Natural killer cell treated with Interleukin-12 subunit alpha and Interleukin-12 subunit beta and Interleukin-15 and Interleukin-18, amount 100 ng/mL, for 72 hours (primary cell): ENCODE results near the gene CGB2. TPM values are rescaled to one million over a fixed set of nuclear protein-coding genes. Genes with fewer than 3 reads are reported as not detected.

Source experiments
- ATAC-seq, 2 donors: fragments of 150-1000 bp; cut with Tn5 transposase in 1 of 2; sonication (Bioruptor Pico), chemical (Tn5 transposase) in 1 of 2; 2 replicates each; pipeline ENCODE4 v1.10.0; 2021
- DNase-seq: peaks from one replicate; pipeline ENCODE4 v3.0.0; 2022; ENCODE audit warnings: low spot score
- H3K27ac Mint-ChIP-seq, 2 donors: 1 replicate in 1 of 2; 2 replicates in 1 of 2; pipeline ENCODE4 v1.8.0; 2022; ENCODE audit warnings: mixed read lengths in 2 of 2, mild to moderate bottlenecking in 1 of 2, moderate library complexity in 1 of 2
- H3K27me3 Mint-ChIP-seq, 2 donors: 1 replicate in 1 of 2; 2 replicates in 1 of 2; pipeline ENCODE4 v1.8.0; 2022; ENCODE audit warnings: mixed read lengths in 2 of 2
- H3K36me3 Mint-ChIP-seq: one replicate; pipeline ENCODE4 v1.8.0; 2022; ENCODE audit warnings: mixed read lengths
- H3K4me1 Mint-ChIP-seq, 2 donors: 1 replicate in 1 of 2; 2 replicates in 1 of 2; pipeline ENCODE4 v1.8.0; 2022; ENCODE audit warnings: low read depth in 2 of 2, mixed read lengths in 2 of 2, mild to moderate bottlenecking in 1 of 2
- H3K4me3 Mint-ChIP-seq: one replicate; pipeline ENCODE4 v1.8.0; 2022; ENCODE audit warnings: mixed read lengths
- H3K9me3 Mint-ChIP-seq: 2 replicates; pipeline ENCODE4 v1.8.0; 2022; ENCODE audit warnings: mixed read lengths
- total RNA-seq, 2 donors: library from RNA; stranded (reverse); gene quantifications; one replicate each; pipeline ENCODE4 v1.2.3, GENCODE V29; 2022

The CGB2 gene
- total RNA-seq, 2 donors from 2014 or later: not detected

- DNase-seq (no peak), ATAC-seq (no peak)
- Mint-ChIP-seq H3K27ac (peak overlapping the region; percentile 95 to 96), H3K27me3 (no peaks in the 10 kb centered on the region), H3K9me3 (no peaks in the 10 kb centered on the region), H3K4me3 (peak overlapping the region; percentile 99), H3K36me3 (peaks cover 4% of the 10 kb centered on the region), H3K4me1 (peaks cover 34 to 42% of the 10 kb centered on the region in 2 donors)
Measured at GRCh38 chr19:48994035-48994386, 37.7 kb upstream of the CGB2 start.

- Mint-ChIP-seq H3K36me3 (no peaks in the 10 kb centered on the region), H3K9me3 (no peaks in the 10 kb centered on the region), H3K4me3 (no peak overlapping the region), H3K4me1 (peaks cover 18 to 28% of the 10 kb centered on the region in 2 donors), H3K27me3 (no peaks in the 10 kb centered on the region), H3K27ac (no peak overlapping the region)
- no peak for DNase-seq
- ATAC-seq: no peak
Measured at GRCh38 chr19:48997972-48998371, 33.7 kb upstream of the CGB2 start.

GRCh38 chr19:48999481-49000325 lies 32.0 kb upstream of the CGB2 start:
- no peak overlapping the region for H3K27ac Mint-ChIP-seq
- H3K4me1 Mint-ChIP-seq: peaks cover 7 to 22% of the 10 kb centered on the region in 2 donors
- no peak overlapping the region for H3K4me3 Mint-ChIP-seq
- DNase-seq (peak; percentile 77), ATAC-seq (peak; percentile 77 to 78)
- no peaks in the 10 kb centered on the region for H3K27me3 Mint-ChIP-seq
- H3K9me3 Mint-ChIP-seq: no peaks in the 10 kb centered on the region
- H3K36me3 Mint-ChIP-seq: no peaks in the 10 kb centered on the region

GRCh38 chr19:49004133-49004532 lies 27.6 kb upstream of the CGB2 start:
- Mint-ChIP-seq H3K9me3 (no peaks in the 10 kb centered on the region), H3K27me3 (no peaks in the 10 kb centered on the region), H3K36me3 (no peaks in the 10 kb centered on the region), H3K4me3 (no peak overlapping the region), H3K27ac (no peak overlapping the region), H3K4me1 (peaks cover 0 to 6% of the 10 kb centered on the region in 2 donors)
- no peak for DNase-seq
- no peak for ATAC-seq

- no peak for ATAC-seq
- no peak for DNase-seq
- no peak overlapping the region for H3K27ac Mint-ChIP-seq
- H3K9me3 Mint-ChIP-seq: no peaks in the 10 kb centered on the region
- no peak overlapping the region for H3K4me3 Mint-ChIP-seq
- no peaks in the 10 kb centered on the region for H3K27me3 Mint-ChIP-seq
- H3K4me1 Mint-ChIP-seq: no peaks in the 10 kb centered on the region
- no peaks in the 10 kb centered on the region for H3K36me3 Mint-ChIP-seq
Measured at GRCh38 chr19:49004964-49005614, 26.6 kb upstream of the CGB2 start.

- H3K4me1 Mint-ChIP-seq: peaks cover 0 to 4% of the 10 kb centered on the region in 2 donors
- DNase-seq (no peak), ATAC-seq (peak in 1 of 2 donors; percentile 42)
- no peak overlapping the region for H3K27ac Mint-ChIP-seq
- no peak overlapping the region for H3K4me3 Mint-ChIP-seq
- H3K9me3 Mint-ChIP-seq: no peaks in the 10 kb centered on the region
- no peaks in the 10 kb centered on the region for H3K36me3 Mint-ChIP-seq
- no peaks in the 10 kb centered on the region for H3K27me3 Mint-ChIP-seq
Measured at GRCh38 chr19:49006905-49007304, 24.8 kb upstream of the CGB2 start.

- no peak for ATAC-seq
- DNase-seq: no peak
- no peaks in the 10 kb centered on the region for H3K27me3 Mint-ChIP-seq
- no peaks in the 10 kb centered on the region for H3K36me3 Mint-ChIP-seq
- peaks cover 0 to 4% of the 10 kb centered on the region in 2 donors for H3K4me1 Mint-ChIP-seq
- H3K9me3 Mint-ChIP-seq: no peaks in the 10 kb centered on the region
- H3K27ac Mint-ChIP-seq: no peak overlapping the region
- no peak overlapping the region for H3K4me3 Mint-ChIP-seq
Measured at GRCh38 chr19:49009828-49010227, 21.9 kb upstream of the CGB2 start.

- ATAC-seq: no peak
- no peak overlapping the region for H3K4me3 Mint-ChIP-seq
- DNase-seq: no peak
- no peaks in the 10 kb centered on the region for H3K27me3 Mint-ChIP-seq
- H3K27ac Mint-ChIP-seq: no peak overlapping the region
- H3K4me1 Mint-ChIP-seq: peaks cover 0 to 4% of the 10 kb centered on the region in 2 donors
- H3K36me3 Mint-ChIP-seq: no peaks in the 10 kb centered on the region
- no peaks in the 10 kb centered on the region for H3K9me3 Mint-ChIP-seq
Measured at GRCh38 chr19:49010453-49010852, 21.2 kb upstream of the CGB2 start.

GRCh38 chr19:49011194-49011593 lies 20.5 kb upstream of the CGB2 start:
- DNase-seq (no peak), ATAC-seq (no peak)
- H3K4me1 Mint-ChIP-seq: peaks cover 0 to 7% of the 10 kb centered on the region in 2 donors
- no peaks in the 10 kb centered on the region for H3K36me3 Mint-ChIP-seq
- H3K27me3 Mint-ChIP-seq: no peaks in the 10 kb centered on the region
- H3K9me3 Mint-ChIP-seq: no peaks in the 10 kb centered on the region
- no peak overlapping the region for H3K27ac Mint-ChIP-seq
- no peak overlapping the region for H3K4me3 Mint-ChIP-seq

GRCh38 chr19:49014123-49014869 lies 17.4 kb upstream of the CGB2 start:
- ATAC-seq: no peak
- Mint-ChIP-seq H3K27me3 (peaks cover 0 to 2% of the 10 kb centered on the region in 2 donors), H3K36me3 (no peaks in the 10 kb centered on the region), H3K4me3 (no peak overlapping the region), H3K4me1 (peaks cover 6 to 19% of the 10 kb centered on the region in 2 donors), H3K27ac (no peak overlapping the region), H3K9me3 (no peaks in the 10 kb centered on the region)
- no peak for DNase-seq

GRCh38 chr19:49014870-49015255 lies 16.8 kb upstream of the CGB2 start:
- no peak overlapping the region for H3K4me3 Mint-ChIP-seq
- no peaks in the 10 kb centered on the region for H3K9me3 Mint-ChIP-seq
- H3K27ac Mint-ChIP-seq: no peak overlapping the region
- H3K4me1 Mint-ChIP-seq: peaks cover 8 to 23% of the 10 kb centered on the region in 2 donors
- ATAC-seq (no peak), DNase-seq (no peak)
- no peaks in the 10 kb centered on the region for H3K36me3 Mint-ChIP-seq
- peaks cover 0 to 2% of the 10 kb centered on the region in 2 donors for H3K27me3 Mint-ChIP-seq

GRCh38 chr19:49016067-49016839 lies 15.4 kb upstream of the CGB2 start:
- Mint-ChIP-seq H3K9me3 (no peaks in the 10 kb centered on the region), H3K27me3 (peaks cover 0 to 3% of the 10 kb centered on the region in 2 donors), H3K4me3 (no peak overlapping the region), H3K27ac (no peak overlapping the region), H3K36me3 (no peaks in the 10 kb centered on the region), H3K4me1 (peaks cover 13 to 24% of the 10 kb centered on the region in 2 donors)
- ATAC-seq (no peak), DNase-seq (no peak)

GRCh38 chr19:49017041-49017665 lies 14.5 kb upstream of the CGB2 start, which contains the start of gene LHB:
Gene LHB (minus strand): TSS chr19:49017091. CDS start chr19:49017081, 10 bp downstream.
- H3K4me3 Mint-ChIP-seq: peak within 1 kb of the TSS; percentile 89
- H3K27ac Mint-ChIP-seq: no peak within 1 kb of the TSS
- H3K4me1 Mint-ChIP-seq: peaks cover 17 to 28% of the 10 kb centered on the region in 2 donors
- no peak for DNase-seq
- H3K9me3 Mint-ChIP-seq: no peaks in the 10 kb centered on the region
- peaks cover 0 to 6% of the 10 kb centered on the region in 2 donors for H3K27me3 Mint-ChIP-seq
- H3K36me3 Mint-ChIP-seq: no peaks in the 10 kb centered on the region
- no peak for ATAC-seq
